ENCODE results near the gene PTPRU. TPM values are rescaled to one million over a fixed set of nuclear protein-coding genes. Genes with fewer than 3 reads are reported as not detected.

PTPRU gene
- total RNA-seq, 4 donors from 2014 or later = 4.3 to 15.9 (median 7.5) TPM

DNA sequence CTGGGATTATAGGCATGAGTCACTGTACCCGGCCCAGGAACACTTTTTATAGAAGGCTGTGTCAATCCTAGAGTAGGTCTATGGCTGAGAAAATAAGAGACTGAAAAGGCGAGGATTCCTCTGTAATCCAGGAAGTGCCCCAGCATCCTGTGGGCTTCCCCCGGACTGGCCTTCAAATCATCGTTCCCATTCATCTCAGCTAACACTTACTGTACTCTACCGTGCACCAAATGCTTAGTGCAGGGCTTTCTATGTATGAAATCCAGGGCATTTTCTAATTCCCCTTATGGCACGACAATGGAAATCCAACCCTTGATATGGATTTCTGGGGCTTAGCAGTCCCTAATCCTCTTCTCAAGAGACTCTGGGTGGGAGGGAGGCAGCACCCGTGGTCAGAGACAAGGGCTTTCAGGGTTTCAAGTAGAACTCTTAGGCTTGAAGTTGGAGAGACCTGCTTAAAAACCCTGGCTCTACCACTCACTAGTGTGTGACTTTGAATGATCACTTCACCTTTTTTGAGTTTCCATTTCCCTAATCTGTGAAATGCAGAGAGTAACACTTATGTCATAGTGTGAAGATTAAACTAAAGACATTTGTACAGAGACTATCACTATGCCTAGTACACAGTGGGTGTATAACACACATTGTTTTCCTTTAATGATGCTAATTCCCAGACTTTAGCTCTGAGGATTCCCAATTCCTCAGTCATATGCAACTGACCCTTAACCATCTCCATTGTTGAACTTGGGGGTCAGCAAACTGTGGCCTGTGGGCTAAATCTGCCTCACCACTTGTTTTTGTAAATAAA, 25.8 kb upstream of the PTPRU start:
- H3K4me1 ChIP-seq = no peaks in the 10 kb centered on the region
- H3K27ac ChIP-seq = no peak overlapping the region
- no peaks in the 10 kb centered on the region for H3K27me3 ChIP-seq
- H3K4me3 ChIP-seq = no peak overlapping the region
- TF ChIP-seq, protein P1, sequence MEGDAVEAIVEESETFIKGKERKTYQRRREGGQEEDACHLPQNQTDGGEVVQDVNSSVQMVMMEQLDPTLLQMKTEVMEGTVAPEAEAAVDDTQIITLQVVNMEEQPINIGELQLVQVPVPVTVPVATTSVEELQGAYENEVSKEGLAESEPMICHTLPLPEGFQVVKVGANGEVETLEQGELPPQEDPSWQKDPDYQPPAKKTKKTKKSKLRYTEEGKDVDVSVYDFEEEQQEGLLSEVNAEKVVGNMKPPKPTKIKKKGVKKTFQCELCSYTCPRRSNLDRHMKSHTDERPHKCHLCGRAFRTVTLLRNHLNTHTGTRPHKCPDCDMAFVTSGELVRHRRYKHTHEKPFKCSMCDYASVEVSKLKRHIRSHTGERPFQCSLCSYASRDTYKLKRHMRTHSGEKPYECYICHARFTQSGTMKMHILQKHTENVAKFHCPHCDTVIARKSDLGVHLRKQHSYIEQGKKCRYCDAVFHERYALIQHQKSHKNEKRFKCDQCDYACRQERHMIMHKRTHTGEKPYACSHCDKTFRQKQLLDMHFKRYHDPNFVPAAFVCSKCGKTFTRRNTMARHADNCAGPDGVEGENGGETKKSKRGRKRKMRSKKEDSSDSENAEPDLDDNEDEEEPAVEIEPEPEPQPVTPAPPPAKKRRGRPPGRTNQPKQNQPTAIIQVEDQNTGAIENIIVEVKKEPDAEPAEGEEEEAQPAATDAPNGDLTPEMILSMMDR (IDR thresholded peaks at IDR 0.05) = no peak
- no peak for TF ChIP-seq POLR2A (IDR thresholded peaks at IDR 0.05)
- 56 to 67% methylated on average over 7 of the region's 7 CpGs for WGBS, 2 donors
- peaks cover 0 to 76% (median 8%) of the 10 kb centered on the region in 3 donors for H3K36me3 ChIP-seq
- DNase-seq = no peak
- H3K9me3 ChIP-seq = no peaks in the 10 kb centered on the region
- intact Hi-C loops (cut with DNase I) = no loop called here

DNA sequence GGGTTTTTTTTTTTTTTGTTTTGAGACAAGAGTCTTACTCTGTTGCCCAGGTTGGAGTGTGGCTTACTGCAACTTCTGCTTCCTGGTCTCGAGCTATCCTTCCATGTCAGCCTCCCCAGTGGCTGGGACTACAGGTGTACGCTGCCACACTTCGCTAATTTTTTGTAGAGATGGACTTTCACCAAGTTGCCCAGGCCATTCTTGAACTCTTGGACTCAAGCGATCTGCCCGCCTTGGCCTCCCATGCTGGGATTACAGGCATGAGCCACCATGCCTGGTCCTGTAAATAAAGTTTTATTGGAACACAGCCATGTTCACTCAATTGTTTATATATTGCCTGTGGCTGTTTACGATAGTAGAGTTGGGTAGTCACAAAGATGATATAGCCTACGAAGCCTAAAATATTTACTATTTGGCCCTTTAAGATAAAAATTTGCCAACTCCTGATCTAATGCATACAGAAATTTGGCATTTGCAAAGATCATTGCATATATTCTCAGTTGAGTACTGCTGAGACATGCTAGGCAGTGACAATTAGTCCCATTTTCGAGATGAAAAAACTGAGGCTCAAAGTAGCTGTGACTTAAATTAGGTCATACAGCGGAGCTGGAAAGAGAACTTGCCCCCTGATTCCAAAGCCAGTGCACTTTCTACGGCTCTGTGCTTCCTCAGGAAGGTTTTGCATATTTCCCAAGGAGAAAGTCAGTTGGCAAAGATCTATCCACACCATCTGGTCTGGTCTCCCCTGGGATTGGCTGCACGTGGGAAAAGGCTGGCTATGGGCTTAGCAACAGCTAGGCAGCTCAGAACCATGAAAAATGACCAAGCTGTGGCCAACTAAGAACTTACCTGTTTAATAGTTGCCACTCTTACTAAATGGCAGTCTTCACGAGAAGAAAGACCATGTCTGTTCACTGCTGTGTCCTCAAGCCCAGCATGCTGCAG, 25.0 kb upstream of the PTPRU start:
- Histone ChIP-seq H3K36me3 (peaks cover 0 to 76% (median 16%) of the 10 kb centered on the region in 3 donors), H3K27me3 (no peaks in the 10 kb centered on the region), H3K27ac (no peak overlapping the region), H3K4me3 (no peak overlapping the region), H3K4me1 (no peaks in the 10 kb centered on the region), H3K9me3 (no peaks in the 10 kb centered on the region)
- no peak for TF ChIP-seq POLR2A (IDR thresholded peaks at IDR 0.05)
- TF ChIP-seq, protein P1 (IDR thresholded peaks at IDR 0.05) = no peak
- 74 to 84% methylated on average over 12 of the region's 12 CpGs for WGBS, 2 donors
- no peak for DNase-seq
- intact Hi-C loops (cut with DNase I) = no loop called here

DNA sequence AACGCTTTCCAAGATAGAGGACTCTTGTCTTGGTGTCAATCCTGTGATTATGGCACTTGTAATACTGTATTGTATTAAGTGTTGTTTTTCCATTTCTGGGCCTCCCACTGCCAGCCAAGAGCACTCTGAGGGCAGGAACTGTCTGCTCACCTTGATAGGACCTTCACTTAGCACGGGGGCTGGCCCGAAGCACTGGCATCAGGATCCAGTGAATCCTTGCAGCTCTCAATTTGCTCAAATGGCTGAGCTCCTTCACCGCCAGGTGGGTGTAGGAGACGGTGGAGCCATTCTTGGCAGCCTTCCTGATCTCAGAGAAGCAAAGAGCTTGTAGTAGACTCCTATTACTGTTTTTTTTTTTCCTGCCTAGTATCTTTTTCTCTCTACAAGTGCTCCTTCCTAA, 23.3 kb upstream of the PTPRU start:
- 90 to 93% methylated on average over 3 to 5 of the region's 5 CpGs for WGBS, 2 donors
- Histone ChIP-seq H3K4me1 (no peaks in the 10 kb centered on the region), H3K27me3 (no peaks in the 10 kb centered on the region), H3K27ac (no peak overlapping the region), H3K4me3 (no peak overlapping the region), H3K36me3 (peaks cover 0 to 79% (median 16%) of the 10 kb centered on the region in 3 donors), H3K9me3 (no peaks in the 10 kb centered on the region)
- TF ChIP-seq POLR2A (IDR thresholded peaks at IDR 0.05) = no peak
- TF ChIP-seq, protein P1 (IDR thresholded peaks at IDR 0.05) = no peak
- intact Hi-C loops (cut with DNase I) = no loop called here
- no peak for DNase-seq

DNA sequence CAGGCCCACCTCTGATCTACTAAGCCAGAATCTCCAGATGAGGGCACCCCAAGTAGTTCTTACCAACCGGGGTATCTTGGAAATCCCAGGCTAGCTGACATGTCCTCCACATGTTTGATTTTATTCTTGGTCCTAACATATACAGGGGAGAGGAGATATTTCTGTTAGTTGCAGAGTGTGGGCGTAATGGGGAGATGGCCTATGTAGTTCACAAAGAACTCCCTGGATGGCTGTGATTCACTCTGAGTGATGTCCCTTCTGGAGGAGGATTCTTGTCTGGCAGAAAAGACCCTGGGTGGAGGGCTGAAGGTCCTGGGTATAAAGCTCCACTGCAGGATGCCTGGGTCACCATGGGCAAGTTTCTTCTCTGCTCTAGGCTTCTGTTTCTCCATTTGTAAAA, 18.7 kb upstream of the PTPRU start:
- WGBS, 2 donors = 90 to 100% methylated on average over 2 of the region's 2 CpGs
- H3K4me1 ChIP-seq = no peaks in the 10 kb centered on the region
- TF ChIP-seq, protein P1 (IDR thresholded peaks at IDR 0.05) = no peak
- TF ChIP-seq POLR2A (IDR thresholded peaks at IDR 0.05) = no peak
- H3K27me3 ChIP-seq = no peaks in the 10 kb centered on the region
- intact Hi-C loops (cut with DNase I) = no loop called here
- DNase-seq = no peak
- H3K36me3 ChIP-seq = peaks cover 0 to 93% (median 16%) of the 10 kb centered on the region in 3 donors
- H3K27ac ChIP-seq = no peak overlapping the region
- no peaks in the 10 kb centered on the region for H3K9me3 ChIP-seq
- no peak overlapping the region for H3K4me3 ChIP-seq

DNA sequence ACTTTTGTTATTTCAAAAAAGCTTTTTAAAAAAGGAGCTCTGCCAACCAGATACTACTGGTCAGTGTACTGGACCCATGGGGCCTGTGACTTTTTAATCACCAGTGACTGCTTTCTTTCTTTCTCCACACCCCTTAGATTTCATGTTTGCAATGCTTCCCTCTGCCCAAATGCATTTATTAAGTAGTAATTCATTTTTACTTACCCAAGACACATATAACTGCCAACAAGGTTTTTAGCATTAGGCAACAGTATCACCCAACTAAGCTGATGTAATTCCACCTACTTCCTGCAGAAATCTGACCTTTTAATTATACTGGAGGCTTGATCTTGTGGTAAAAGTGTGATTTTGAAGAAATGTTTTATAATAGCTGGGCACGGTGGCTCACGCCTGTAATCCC, 18.1 kb upstream of the PTPRU start:
- Histone ChIP-seq H3K4me3 (no peak overlapping the region), H3K9me3 (no peaks in the 10 kb centered on the region), H3K27me3 (no peaks in the 10 kb centered on the region), H3K27ac (no peak overlapping the region), H3K4me1 (no peaks in the 10 kb centered on the region), H3K36me3 (peaks cover 0 to 93% (median 16%) of the 10 kb centered on the region in 3 donors)
- WGBS, 2 donors = 60 to 92% methylated on average over 2 of the region's 2 CpGs
- DNase-seq = no peak
- TF ChIP-seq, protein P1 (IDR thresholded peaks at IDR 0.05) = no peak
- no peak for TF ChIP-seq POLR2A (IDR thresholded peaks at IDR 0.05)
- intact Hi-C loops (cut with DNase I) = no loop called here

Data from esophagus squamous epithelium (tissue), 5 donors.